ENCODE data around the gene GCH1. TPM values are rescaled to one million over a fixed set of nuclear protein-coding genes. Genes with fewer than 3 reads are reported as not detected.
"Not testable (repeated sequence)": the region's sequence is repeated elsewhere in the genome, so short reads cannot be mapped to it uniquely, and the experiment has no call there.

GCH1 gene
- polyA plus RNA-seq, 3 donors: 7.5 to 10.5 (median 10.0) TPM

DNA sequence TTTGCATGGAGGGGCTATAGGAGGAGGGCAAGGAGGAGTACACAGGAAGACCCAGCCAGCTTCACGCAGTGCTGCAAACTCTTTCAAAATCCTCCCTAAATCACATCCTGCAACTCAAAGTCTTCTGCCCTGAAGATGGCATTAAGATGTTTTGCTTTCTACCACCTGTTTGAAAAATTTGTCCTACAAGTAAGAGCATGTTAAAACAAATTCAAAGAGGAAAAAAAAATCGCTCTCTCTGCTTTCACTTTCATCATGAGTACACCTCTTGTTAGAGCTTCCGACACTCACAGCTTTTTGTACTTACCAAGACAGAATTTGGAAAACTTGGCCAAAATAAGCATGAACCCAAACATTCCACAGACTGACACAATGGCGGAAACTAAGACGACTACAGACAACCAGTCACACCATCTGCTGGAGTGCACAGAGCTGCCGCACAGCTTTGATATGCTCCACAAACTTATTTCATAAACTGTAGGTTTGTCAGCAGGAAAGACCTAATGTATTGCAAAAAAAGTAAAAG lies 21.3 kb downstream of the GCH1 start:
- DNase-seq (ENCODE audit: extremely low read depth in 1 of 11, low read depth in 9 of 11, low spot score in 4 of 11): peak in 4 of 11 donors; percentile 33 to 69 (median 56)

DNA sequence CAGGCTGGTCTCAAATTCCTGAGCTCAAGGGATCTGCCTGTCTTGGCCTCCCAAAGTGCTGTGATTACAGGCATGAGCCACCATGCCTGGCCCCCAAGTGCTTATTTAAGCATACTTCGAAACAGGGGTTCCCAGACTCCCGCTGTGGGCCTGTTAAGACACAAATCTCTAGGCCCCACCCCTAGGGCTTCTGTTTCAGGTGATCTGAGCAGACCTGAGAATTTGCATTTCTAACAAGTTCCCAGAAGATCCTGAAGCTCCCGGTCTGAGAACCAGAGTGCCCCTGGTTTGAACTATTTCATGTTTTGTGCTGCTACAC lies 25.0 kb downstream of the GCH1 start:
- no peak for DNase-seq (ENCODE audit: extremely low read depth in 1 of 11, low read depth in 9 of 11, low spot score in 4 of 11)

DNA sequence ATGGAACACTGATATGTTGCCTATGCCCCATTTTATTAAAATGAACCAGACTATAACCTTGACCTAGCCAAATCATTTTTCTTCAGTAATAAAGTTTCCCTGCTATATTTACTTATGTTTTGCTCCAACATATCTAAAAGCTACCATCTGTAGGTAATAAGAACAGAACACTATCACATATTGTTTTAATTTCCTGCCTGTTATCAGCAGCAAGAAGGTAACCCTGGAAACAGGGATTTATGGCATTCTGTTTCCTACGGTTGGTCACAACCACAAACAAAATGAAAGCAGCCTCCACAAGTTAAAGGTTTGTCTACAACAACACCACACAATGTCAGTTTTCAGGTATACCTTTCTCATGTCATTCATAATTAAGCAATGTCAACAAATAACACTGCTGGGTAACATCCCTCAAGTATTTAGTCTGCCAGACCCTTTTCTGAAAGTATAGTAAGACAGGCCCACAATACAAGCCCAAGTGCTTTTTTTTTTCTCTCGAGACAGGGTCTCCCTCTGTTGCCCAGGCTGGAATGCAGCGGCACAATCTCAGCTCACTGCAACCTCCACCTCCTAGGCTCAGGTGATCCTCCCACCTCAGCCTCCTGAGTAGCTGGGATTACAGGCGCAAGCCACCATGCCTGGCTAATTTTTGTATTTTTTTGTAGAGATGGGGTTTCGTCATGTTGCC lies 25.5 kb downstream of the GCH1 start:
- DNase-seq (ENCODE audit: extremely low read depth in 1 of 11, low read depth in 9 of 11, low spot score in 4 of 11): no peak

DNA sequence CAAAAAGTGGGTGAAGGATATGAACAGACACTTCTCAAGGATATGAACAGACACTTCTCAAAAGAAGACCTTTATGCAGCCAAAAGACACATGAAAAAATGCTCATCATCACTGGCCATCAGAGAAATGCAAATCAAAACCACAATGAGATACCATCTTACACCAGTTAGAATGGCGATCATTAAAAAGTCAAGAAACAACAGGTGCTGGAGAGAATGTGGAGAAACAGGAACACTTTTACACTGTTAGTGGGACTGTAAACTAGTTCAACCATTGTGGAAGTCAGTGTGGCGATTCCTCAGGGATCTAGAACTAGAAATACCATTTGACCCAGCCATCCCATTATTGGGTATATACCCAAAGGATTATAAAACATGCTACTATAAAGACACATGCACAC lies 27.0 kb downstream of the GCH1 start:
- DNase-seq (ENCODE audit: extremely low read depth in 1 of 11, low read depth in 9 of 11, low spot score in 4 of 11): not testable (repeated sequence)

DNA sequence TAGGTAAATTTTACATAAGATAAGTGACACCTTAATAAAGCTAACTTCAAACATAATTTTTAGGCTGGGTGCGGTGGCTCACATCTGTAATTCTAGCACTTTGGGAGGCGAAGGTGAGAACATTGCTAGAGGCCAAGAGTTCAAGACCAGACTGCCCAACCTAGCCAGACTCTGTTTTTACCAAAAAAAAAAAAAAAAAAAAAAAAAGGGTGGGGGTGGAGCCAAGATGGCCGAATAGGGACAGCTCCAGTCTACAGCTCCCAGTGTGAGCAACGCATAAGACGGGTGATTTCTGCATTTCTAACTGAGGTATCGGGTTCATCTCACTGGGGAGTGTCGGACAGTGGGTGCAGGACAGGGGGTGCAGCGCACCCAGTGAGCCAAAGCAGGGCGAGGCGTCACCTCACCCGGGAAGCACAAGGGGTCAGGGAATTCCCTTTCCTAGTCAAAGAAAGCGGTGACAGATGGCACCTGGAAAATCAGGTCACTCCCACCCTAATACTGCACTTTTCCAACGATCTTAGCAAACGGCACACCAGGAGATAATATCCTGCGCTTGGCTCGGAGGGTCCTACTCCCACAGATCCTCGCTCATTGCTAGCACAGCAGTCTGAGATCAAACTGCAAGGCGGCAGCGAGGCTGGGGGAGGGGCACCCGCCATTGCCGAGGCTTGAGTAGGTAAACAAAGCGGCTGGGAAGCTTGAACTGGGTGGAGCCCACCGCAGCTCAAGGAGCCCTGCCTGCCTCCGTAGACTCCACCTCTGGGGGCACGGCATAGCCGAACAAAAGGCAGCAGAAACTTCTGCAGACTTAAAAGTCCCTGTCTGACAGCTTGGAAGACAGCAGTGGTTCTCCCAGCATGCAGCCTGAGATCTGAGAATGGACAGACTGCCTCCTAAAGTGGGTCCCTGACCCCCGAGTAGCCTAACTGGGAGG lies 32.2 kb downstream of the GCH1 start:
- not testable (repeated sequence) for DNase-seq (ENCODE audit: extremely low read depth in 1 of 11, low read depth in 9 of 11, low spot score in 4 of 11)

DNA sequence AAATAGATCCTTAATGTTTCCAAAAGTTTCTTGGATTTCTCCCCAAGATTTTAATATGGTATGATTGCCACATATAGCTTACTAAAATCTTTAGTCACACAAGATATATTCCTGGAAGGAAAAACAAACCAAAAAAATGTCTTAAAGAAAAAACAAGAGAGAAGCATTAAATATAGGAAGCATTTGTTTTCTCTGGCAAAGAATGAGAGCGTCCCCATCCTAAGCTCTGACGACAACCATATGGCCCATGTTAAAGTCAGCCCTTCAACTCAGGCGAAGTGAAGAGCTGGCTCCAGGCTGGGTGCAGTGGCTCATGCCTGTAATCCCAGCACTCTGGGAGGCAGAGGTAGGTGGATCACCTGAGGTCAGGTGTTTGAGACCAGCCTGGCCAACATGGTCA lies 35.6 kb downstream of the GCH1 start:
- DNase-seq (ENCODE audit: extremely low read depth in 1 of 11, low read depth in 9 of 11, low spot score in 4 of 11): peak in 10 of 11 donors; percentile 39 to 73 (median 54)

DNA sequence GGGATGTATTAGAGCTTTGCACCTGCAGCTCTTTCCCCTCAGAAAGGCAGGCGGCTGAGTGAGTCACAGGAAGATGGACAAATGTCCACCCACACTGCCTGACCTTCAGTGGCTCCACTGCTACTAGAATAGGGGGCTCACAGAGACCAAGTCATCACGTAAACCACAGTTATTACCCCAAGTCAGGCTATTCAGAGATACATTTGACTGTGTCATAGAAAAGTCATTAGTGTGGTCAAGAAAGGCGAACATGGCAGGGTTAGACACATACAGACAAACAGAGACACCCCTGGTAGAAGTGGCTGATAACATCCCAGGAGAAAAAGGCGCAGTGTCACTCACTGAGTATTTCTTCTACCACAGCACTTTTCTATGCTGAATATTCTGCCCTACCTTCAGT lies 36.0 kb downstream of the GCH1 start:
- DNase-seq (ENCODE audit: extremely low read depth in 1 of 11, low read depth in 9 of 11, low spot score in 4 of 11): no peak

DNA sequence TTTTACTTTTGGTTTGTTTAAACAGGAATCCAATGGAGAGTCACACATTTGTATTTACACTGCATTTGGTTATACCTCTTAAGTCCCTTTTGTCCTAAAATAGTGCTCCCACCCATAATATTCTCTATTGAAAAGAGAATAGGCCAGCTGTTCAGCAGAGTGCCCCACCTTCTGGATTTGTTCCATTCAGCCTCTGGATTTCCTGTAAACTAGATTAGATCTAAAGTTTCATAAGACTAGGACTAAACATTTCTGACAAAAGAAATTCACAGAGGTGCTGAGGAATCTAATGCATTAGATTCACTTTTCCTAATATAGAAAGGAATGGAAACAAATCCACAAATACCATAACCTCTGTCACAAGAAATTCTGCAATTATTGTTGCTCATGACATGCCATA lies 38.1 kb downstream of the GCH1 start:
- DNase-seq (ENCODE audit: extremely low read depth in 1 of 11, low read depth in 9 of 11, low spot score in 4 of 11): no peak

DNA sequence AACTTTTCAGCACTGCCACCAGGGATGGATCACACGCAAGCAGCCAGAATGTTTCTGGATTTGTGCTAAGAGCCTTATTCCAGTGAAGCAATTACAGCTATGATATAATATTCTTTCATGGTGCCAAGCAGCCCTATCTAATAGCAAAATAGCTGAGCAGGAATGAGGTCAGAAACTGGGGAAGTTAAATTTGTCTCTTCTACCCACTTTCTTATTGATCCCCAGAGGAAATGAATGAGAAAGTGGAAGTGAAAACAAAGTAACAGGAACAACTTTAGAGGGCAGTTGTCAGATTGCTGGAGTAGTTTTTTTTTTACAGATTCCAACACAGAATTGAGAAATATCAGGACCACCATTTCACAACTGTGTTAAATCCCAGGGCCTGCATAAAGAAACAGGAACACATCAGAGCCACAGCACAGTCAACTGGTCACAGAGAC lies 44.8 kb downstream of the GCH1 start:
- no peak for DNase-seq (ENCODE audit: extremely low read depth in 1 of 11, low read depth in 9 of 11, low spot score in 4 of 11)

DNA sequence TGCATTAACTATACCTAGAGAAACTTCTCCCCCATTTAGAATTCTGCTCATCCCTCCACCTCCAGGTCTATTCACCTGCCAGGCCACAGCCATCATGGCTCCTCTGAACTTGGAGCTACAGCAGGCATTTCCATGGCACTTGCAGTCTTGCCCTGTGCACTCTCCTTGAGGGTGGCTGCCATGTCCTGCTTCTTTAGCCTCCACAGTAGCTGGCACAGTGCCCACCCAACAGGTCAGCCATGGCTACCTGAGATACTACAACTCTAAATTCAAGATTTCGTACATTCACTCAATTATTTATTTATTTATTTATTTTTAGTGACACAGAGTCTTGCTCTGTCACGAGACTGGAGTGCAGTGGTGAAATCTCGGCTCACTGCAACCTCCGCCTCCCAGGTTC lies 46.5 kb downstream of the GCH1 start:
- DNase-seq (ENCODE audit: extremely low read depth in 1 of 11, low read depth in 9 of 11, low spot score in 4 of 11): no peak

DNA sequence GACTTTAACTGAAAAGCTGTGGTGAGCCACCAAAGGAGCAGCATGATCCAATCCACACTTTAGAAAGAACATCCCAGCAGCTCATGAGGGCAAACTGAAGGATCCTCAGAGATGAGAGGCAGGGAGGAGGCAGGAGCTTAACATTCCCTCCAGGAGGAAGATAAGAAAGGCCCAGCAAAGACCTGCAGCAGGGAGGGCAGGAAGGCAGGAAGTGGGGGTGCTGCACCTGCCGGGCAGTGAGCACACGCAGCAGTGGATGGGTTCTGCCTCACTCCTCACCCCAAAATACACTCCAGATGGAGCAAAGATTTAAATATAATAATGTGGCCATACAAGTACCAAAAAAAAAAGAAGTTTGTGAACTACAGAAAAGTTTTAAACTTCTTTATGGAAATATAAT lies 48.4 kb downstream of the GCH1 start:
- DNase-seq (ENCODE audit: extremely low read depth in 1 of 11, low read depth in 9 of 11, low spot score in 4 of 11): no peak

DNA sequence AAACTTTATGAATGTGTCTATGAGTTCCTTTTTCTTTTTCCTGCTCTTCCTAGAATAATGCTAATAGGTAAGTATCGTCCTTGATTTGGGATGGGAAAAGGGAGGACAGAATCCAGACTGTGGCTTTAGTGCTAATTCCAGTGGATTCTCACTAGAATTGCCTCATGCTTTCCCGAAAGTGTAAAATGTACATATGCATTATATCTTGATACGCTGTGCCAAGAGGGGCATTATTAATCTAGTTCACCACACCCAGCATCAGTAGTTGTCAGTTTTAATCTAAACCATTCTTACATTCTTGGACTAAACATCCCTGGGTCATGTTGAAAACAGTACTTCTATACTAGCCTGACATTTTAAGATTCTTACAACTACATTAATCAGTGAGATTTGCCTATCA lies 49.3 kb downstream of the GCH1 start:
- DNase-seq (ENCODE audit: extremely low read depth in 1 of 11, low read depth in 9 of 11, low spot score in 4 of 11): no peak

DNA sequence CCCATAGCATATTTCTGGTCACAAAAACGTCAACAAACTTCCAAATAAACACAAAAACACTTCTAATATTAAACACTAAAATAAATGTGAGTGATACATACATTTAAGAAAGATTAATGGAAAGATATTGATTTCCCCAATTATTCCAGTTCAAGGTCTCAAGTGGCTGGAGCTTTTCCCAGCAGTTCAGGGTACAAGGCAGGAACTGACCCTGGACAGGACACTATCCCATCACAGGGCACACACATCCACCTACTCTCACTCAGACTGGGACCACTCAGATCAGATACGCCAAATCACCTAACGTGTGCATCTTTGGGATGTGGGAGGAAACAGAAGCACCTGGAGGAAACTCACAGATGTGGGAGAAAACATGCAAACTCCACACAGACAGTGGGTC lies 50.4 kb downstream of the GCH1 start:
- no peak for DNase-seq (ENCODE audit: extremely low read depth in 1 of 11, low read depth in 9 of 11, low spot score in 4 of 11)

DNA sequence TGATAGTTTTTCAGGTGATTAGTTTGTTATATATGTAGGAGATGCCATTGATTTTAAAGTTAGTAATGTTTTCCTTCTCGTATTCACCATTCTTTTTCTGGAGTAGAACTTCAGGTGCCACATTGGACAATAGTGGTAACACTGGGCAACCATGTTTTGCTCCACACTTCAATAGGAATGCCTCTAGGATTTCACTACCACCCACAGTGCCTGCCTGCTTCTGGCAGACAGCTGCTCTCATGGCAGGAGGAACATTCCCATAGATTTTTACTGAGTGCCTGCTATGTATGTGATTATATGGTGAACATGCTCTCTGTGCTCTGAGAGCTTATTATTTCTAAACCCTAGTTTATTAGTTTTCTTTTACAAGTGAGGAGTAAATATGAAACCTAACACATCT lies 53.7 kb downstream of the GCH1 start:
- DNase-seq (ENCODE audit: extremely low read depth in 1 of 11, low read depth in 9 of 11, low spot score in 4 of 11): no peak

DNA sequence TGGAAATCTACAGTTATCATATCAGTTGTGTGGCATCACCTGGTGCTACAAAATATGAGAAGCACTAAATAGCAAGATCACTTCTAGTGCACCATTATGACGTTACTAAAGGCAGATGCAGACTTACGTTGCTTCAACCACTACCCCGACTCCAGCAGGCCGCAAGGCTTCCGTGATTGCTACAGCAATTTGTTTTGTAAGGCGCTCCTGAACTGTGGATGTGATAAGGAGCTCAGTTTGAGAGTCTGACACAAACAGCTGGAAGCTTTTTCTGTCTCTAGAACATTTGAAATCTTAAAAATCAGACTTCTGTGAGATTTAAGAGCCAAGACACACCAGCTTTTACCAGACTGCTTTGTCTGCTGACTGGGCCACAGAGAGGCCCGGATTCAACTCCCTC lies 57.0 kb downstream of the GCH1 start:
- DNase-seq (ENCODE audit: extremely low read depth in 1 of 11, low read depth in 9 of 11, low spot score in 4 of 11): no peak

DNA sequence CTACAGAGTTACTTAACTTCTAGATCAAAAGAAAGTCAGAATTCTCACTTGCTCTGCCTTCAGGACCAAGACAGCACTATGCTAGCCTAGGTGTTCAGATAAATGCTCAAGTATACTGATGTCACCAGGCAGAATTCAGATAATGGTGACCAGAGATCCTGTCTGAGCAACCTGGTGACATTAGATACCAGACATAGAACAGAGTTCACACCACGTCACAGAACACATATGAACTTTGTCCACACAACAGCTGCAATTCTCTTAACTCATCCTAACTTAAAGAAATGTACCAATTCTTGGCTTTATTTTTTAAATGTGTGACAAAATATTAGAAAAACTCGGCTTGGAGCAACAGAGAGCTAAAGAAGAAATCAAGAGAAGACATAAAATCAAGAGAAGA lies 58.1 kb downstream of the GCH1 start:
- no peak for DNase-seq (ENCODE audit: extremely low read depth in 1 of 11, low read depth in 9 of 11, low spot score in 4 of 11)

DNA sequence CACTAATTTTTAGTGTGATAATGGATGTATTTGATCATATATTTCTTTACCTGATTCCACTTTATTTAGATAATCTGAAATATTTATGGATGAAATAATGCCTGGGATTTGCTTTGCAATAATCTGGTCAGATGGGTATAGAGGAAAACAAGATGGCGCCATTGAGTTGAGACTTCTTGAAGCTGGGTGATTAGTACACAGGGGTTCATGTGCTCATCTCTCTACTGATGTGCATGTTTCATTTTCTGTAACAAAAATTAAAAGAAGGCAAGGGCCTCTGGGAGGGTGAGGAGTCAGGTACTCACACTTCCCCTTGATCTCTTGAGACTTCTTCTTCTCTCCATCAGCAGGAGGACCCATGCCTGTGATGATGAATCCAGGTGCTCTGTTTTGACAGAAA lies 61.8 kb downstream of the GCH1 start:
- no peak for DNase-seq (ENCODE audit: extremely low read depth in 1 of 11, low read depth in 9 of 11, low spot score in 4 of 11)

DNA sequence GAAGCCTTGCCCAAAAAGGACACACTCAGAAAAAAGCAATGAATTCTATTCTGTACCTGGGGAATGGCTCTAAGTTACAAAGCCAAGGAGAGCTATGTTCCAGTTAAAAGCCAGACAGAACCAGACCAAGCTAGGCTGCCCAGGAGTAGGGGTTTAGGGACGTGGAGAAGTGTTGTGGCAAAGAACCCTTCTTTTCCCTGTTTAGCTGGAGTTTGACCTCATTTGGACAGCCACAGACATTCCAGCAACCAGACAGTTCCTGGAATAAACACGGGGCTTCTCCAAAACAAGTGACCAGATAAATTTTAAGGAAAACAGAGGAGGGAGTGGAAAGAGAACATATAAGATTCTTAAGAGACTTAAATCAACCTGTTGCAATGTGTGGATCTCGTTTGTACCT lies 62.3 kb downstream of the GCH1 start:
- DNase-seq (ENCODE audit: extremely low read depth in 1 of 11, low read depth in 9 of 11, low spot score in 4 of 11): no peak

DNA sequence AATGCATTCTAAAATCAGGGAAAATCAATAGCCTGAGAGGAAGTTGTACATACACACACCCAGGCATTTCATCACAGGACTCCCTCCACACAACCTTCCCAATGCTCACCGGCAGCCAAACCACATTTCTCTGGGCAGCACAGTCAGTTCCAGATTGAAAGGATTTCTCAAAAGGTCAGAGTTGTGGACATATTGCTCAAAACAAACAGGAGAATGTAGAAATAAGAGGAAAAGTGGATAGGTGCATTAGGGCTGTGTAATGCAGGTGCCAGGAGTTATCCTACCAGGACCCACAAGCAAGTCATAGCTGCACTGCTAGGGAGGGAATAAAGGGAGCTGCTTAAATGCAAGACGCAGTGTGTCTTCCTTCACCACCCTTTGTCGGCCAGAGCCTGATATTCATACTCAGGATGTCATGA lies 62.9 kb downstream of the GCH1 start:
- DNase-seq (ENCODE audit: extremely low read depth in 1 of 11, low read depth in 9 of 11, low spot score in 4 of 11): no peak

DNA sequence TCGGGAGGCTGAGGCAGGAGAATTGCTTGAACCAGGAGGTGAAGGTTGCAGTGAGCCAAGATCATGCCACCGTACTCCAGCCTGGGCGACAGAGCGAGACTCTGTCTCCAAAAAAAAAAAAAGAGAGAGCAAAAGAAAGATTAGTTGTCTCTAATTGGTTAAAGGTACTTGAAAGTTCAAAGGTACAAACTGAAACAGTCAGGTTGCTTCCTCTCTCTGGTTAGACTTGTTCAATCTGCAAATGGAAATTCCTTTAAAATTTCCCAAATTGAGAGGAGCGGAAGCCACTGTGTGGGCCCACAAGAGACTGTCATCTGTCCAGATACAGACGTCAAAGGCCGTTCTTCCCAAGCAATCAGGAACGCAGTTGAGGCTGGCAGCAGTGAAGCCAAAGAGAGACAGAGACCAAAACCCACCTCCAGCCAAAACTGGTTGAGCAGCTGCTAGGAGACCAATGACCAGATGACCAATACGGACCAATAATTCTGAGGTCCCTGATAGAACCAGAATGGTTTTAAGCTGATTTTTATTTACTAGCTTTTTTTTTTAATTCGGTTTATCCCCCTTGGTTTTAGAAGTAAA lies 63.6 kb downstream of the GCH1 start:
- no peak for DNase-seq (ENCODE audit: extremely low read depth in 1 of 11, low read depth in 9 of 11, low spot score in 4 of 11)

Measured in renal cortex interstitium (tissue), 11 donors.